RKO (cell line): ENCODE measurements around the gene POU4F3.

ENCODE experiments used
- DNase-seq: peaks from one replicate; pipeline ENCODE4 v3.0.0-alpha.2; 2016; ENCODE audit warnings: low spot score

POU4F3 gene

DNA sequence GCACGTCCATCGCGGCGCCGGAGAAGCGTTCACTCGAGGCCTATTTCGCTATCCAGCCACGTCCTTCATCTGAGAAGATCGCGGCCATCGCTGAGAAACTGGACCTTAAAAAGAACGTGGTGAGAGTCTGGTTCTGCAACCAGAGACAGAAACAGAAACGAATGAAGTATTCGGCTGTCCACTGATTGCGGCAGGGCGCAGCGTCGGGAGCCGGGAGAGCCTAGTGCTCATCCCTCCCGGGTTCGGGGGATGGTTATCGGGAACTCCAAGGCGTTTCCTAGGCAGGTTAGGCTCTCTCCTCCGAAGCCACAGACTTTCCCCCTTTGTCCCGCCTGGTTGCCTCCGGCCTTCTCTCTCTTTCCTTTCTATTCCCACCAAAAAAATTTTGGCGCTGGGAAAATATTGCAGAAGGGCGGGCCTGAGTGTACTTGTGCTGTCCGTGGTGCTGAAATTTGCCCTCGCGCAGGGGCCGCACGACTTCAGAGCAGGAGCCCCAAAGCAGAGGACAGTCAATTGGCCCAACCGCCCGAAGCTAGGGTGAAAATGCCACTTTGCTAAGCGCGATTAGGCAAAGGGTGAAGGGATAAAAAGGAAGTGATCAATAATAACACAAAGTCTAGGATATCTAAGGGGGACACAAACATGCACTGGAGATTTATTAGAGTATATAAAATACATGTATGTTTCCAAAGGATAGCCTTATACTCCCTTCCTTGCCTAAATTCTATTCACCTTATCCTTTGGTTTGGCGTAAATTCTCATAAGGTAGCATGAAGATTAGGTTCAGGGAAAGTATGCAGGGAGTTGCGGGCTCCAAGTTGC lies 1.8 kb downstream of the POU4F3 start:
- peak; percentile 61 for DNase-seq

DNA sequence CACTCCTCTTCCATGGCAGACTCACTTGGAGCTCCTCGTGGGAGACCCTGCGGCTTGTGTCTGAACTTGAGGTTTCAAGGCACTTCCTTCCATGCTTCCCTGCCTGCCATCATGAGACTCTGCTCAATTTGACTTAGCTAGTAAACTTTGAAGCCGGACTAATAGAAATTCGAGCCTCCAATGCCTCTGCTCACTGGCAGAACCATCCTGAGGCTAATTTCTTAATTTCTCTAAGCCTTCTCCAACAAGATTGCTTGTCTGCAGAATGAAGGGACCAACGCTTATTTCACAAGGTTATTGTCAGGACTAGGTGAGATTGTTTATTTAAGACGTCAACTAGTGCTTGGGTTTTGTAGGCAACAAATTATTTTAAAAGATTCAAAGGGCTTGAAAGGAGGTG lies 3.2 kb downstream of the POU4F3 start:
- DNase-seq: no peak

DNA sequence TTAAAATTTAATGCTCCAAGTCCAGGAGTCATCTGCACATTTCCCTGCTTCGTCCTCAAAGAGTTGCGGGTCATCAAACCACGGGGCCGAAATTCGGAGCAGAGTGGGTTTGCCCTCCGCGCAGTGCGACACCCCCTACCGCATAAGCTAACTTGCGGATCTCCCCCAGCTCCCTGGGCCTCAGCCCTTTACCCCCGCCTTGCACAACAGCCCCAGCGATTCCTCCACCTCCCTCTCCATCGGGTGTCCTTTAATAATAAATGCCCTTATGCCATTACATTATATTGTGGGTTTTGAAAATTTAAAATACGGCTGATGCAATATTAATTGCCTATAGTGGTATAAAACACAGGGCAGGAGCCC lies 3.9 kb downstream of the POU4F3 start:
- no peak for DNase-seq

- no peak for DNase-seq
Measured at GRCh38 chr5:146342882-146343865, 4.5 kb downstream of the POU4F3 start.

DNA sequence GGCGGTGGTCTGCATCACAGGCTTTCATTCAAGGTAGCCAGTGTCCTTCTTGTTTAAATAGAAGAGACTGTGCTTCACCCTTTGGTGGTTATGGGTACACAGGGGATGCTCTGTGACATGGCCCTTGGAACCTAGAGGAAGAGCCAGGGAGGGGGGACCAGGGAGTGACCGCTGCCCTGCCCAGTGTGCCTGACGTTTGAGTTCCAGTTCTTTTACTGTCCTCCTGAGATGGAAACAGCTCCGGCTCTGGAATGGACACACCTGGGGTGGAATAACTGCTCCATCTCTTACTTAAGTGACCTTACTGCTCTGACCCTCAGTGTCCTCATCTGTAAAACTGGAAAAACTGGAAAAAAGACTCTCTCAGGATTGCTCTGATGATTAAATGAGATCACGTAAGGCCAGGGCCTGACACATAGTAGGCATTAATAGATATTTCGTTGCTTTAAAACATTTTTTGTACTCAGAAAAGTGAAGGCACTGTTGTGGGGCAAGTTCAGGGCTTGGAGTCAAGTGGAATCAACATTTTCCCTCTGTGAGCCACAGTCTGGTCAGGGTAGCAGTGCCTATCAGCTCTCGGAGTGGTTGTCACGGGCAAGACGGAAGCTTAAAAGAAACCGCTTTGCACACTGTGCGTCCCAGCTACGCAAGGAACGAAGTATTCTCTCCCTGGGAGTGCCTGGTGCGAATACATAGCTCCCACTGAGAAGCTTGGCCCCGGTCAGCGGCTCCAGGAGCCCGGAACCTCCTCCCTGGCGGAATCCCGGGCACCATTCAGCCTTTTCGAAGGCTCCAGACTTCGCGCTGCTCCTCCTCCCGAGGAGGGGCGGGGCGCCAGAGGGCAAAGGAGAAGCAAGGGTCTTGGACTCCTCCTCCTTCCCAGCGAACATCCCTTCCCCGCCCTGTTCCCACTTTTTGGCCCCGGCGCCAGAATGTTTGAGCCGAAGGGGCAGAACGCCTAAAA lies 5.8 kb downstream of the POU4F3 start:
- no peak for DNase-seq

GRCh38 chr5:146345240-146345577 lies 6.6 kb downstream of the POU4F3 start:
- DNase-seq: no peak

GRCh38 chr5:146345578-146346366 lies 7.1 kb downstream of the POU4F3 start:
- DNase-seq: no peak

DNA sequence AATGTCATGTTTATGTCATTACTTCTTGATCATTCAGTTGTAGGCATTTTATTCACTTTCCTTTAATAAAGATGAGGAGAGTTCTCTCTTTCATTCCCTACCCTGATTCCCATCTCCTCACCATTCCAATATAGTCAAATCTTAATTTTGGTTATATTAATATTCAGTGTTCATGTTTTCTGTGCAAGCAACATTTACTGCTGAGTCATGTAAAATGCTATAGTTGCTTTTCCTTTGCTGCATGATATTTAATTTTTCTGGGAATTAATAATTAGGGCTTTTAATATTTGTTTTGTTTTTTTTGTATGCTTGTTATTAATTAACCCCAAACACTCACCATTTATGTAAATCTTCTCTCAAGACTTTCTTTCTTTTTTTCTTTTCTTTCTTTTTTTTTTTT lies 18.5 kb downstream of the POU4F3 start:
- DNase-seq: no peak

- DNase-seq: no peak
Measured at GRCh38 chr5:146359836-146360235, 21.2 kb downstream of the POU4F3 start.

GRCh38 chr5:146363161-146363874 lies 24.7 kb downstream of the POU4F3 start:
- DNase-seq: no peak

DNA sequence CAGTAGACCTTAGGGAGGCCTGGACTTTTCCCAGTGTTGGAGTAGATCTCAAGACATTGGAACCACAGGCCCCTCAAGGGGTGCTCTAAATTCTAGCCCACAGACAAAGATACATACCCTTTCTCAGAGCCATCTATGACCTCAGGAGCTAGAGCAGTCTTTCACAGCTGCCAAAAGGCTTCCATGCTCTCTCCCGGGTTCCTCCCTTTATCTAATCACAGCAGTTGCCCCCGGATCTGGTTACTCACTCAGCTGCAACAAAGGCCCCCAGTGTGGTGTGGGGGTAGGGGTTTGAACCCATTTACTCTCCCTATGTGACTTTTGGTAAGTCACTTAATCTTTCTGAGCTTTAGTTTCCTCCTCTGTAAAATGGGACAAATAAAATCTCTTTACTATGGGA lies 27.0 kb downstream of the POU4F3 start:
- no peak for DNase-seq

- DNase-seq: no peak
Measured at GRCh38 chr5:146366904-146367303, 28.3 kb downstream of the POU4F3 start.

DNA sequence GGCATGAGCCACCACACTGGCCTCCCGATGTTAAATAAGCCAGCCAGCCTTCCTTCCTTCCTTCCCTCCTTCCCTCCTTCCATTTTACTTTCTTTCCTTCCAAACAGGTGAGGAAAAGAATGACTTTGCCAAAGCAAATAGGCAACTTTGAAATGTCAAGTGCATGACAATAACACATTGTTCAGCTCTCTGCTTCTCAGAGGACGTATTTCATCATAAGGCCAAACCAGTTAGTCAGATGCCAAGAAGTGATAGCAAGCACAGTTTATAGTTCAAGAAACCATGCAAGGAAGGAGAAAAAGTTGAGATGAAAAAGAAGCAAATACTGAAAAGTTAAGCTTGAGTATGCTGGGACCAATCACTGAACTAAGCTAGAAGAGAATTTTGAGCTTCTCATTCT lies 29.5 kb downstream of the POU4F3 start:
- DNase-seq: no peak

- DNase-seq: no peak
Measured at GRCh38 chr5:146369691-146370090, 31.1 kb downstream of the POU4F3 start.

GRCh38 chr5:146376821-146377220 lies 38.2 kb downstream of the POU4F3 start:
- no peak for DNase-seq

DNA sequence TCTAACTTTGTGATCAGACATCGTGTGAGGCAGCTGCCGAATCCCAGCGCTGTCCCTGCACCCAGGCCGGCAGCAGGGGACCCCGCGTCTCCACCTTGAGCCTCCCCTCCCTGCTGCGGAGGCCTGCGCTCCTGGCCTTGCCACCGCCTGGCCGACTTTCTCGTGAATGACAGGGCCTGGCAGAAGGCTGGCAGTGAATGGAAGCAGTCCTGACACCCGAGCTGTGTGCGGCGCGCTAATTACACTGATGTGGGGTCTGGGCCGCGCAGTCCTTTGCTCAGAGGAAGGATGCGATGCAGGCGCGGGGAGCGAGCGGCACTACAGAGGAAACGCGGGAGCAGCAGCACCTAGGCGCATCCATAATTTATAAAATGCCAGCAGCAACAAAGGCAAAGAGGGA lies 40.3 kb downstream of the POU4F3 start:
- no peak for DNase-seq

DNA sequence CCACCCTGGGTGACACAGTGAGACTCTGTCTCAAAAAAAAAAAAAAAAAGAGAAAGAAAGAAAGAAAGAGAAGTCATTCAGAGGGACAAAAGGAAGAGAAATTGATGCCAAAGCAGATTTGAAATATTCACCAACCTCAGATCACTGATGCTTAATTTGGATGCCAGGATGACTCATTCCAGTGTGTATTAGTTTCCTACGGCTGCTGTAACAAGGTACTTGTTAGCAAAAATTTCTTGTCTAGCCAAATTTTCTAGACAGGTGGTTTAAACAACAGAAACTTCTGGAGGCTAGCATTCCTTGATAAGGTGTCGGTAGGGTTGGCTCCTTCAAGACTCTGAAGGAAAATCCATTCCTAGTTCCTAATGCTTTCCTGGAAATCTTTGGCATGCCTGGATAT lies 42.1 kb downstream of the POU4F3 start:
- DNase-seq: no peak

GRCh38 chr5:146388386-146388785 lies 49.7 kb downstream of the POU4F3 start:
- DNase-seq: no peak

- peak; percentile 1 for DNase-seq
Measured at GRCh38 chr5:146390469-146390868, 51.8 kb downstream of the POU4F3 start.
